H1 (cell line): ENCODE results near the gene TDRD1. TPM values are rescaled to one million over a fixed set of nuclear protein-coding genes. Genes with fewer than 3 reads are reported as not detected.

Experiments
- ATF3 ChIP-seq: IDR thresholded peaks from 2 replicates; pipeline ENCODE4 v1.6.1; 2011; ENCODE audit warnings: low read depth, mild to moderate bottlenecking, low read length; ENCODE audit not compliant: insufficient read depth
- CBX8 ChIP-seq: fragments of 300-800, 300-1000 bp; sonication (generic); IDR thresholded peaks from 2 replicates; pipeline ENCODE4 v1.7.1; 2016; ENCODE audit warnings: low read depth, low read length, borderline replicate concordance
- CHD7 ChIP-seq: fragments of 300-600 bp; sonication (generic); IDR thresholded peaks from 2 replicates; pipeline ENCODE4 v1.7.1; 2012; ENCODE audit warnings: low read length, moderate library complexity, mild to moderate bottlenecking, inconsistent platforms; ENCODE audit not compliant: insufficient replicate concordance
- EGR1 ChIP-seq: IDR thresholded peaks from 2 replicates; pipeline ENCODE4 v1.6.1; 2011; ENCODE audit warnings: low read depth, low read length, borderline replicate concordance
- GTF2F1 ChIP-seq: IDR thresholded peaks from 2 replicates; pipeline ENCODE4 v1.6.1; 2012; ENCODE audit warnings: low read depth, low read length, improper control_type of control experiment, borderline replicate concordance
- NRF1 ChIP-seq: IDR thresholded peaks from 2 replicates; pipeline ENCODE4 v1.6.1; 2011; ENCODE audit warnings: mild to moderate bottlenecking, low read depth, low read length, improper control_type of control experiment
- PHF8 ChIP-seq: fragments of 200-600 bp; sonication (generic); conservative IDR thresholded peaks from 2 replicates; pipeline ENCODE4 v1.7.1; 2012; ENCODE audit warnings: low read depth, mild to moderate bottlenecking, inconsistent platforms, low read length, moderate library complexity
- POU5F1 ChIP-seq: IDR thresholded peaks from 2 replicates; pipeline ENCODE4 v1.6.1; 2011; ENCODE audit warnings: low read depth, mild to moderate bottlenecking, low read length, moderate library complexity
- RBBP5 ChIP-seq: IDR thresholded peaks from 2 replicates; pipeline ENCODE4 v1.7.1; 2012; ENCODE audit warnings: low read depth, mild to moderate bottlenecking, inconsistent platforms, low read length, moderate library complexity, borderline replicate concordance
- RXRA ChIP-seq: IDR thresholded peaks from 2 replicates; pipeline ENCODE4 v1.6.1; 2011; ENCODE audit warnings: low read depth, mild to moderate bottlenecking, low read length, moderate library complexity; ENCODE audit not compliant: insufficient read depth
- SIX5 ChIP-seq: IDR thresholded peaks from 2 replicates; pipeline ENCODE4 v1.6.1; 2011; ENCODE audit warnings: mild to moderate bottlenecking, low read depth, low read length
- TEAD4 ChIP-seq: IDR thresholded peaks from 2 replicates; pipeline ENCODE4 v1.6.1; 2012; ENCODE audit warnings: low read depth, low read length, inconsistent platforms, mixed read lengths
- polyA plus RNA-seq, 7 experiments: library from polyadenylated mRNA; depleted of rRNA in 3 of 7; stranded (reverse) in 5 of 7; unstranded in 2 of 7; fragments of >200 nt in 5 of 7; fragments of 200-250 nt in 2 of 7; gene quantifications; 1 replicate in 5 of 7; 2 replicates in 1 of 7; 4 replicates in 1 of 7; pipeline versions ENCODE4 v1.2.1 to v1.2.3, GENCODE V29; 2011 to 2013; ENCODE audit warnings: missing spikeins in 2 of 7, mixed read lengths in 2 of 7
- total RNA-seq: library from RNA; stranded (reverse); fragmentation: NEBNext Ultra II Directional; extraction: Animal tissue kit (Norgen Biotek cat#: 25700); gene quantifications from 2 replicates; pipeline ENCODE4 v1.2.1, GENCODE V29; 2021

TDRD1 gene
- total and polyA plus RNA-seq, 2 of the 8 experiments (the other 6 are each of a cell fraction or from before 2014, with no cell fraction given): 0.02 to 0.71 TPM

GRCh38 chr10:114259824-114260223 lies 80.7 kb downstream of the TDRD1 start (continued):
- TF ChIP-seq CHD7 (no peak), RXRA (no peak), CBX8 (no peak), SIX5 (no peak), GTF2F1 (no peak), RBBP5 (no peak), ATF3 (no peak), NRF1 (no peak), PHF8 (no peak), EGR1 (no peak), TEAD4 (no peak), POU5F1 (no peak)
